Measurements from ENCODE around the gene LOXHD1. TPM values are rescaled to one million over a fixed set of nuclear protein-coding genes. Genes with fewer than 3 reads are reported as not detected.

LOXHD1 gene
- total RNA-seq, 4 donors from 2014 or later, result 0.41 TPM; not detected in 3

GRCh38 chr18:46477425-46478011 lies 179.5 kb downstream of the LOXHD1 start:
- intact Hi-C loops (cut with DNase I; ENCODE audit: low total_unique reads) (no loop called here), in situ Hi-C loops (cut with MboI; ENCODE audit: low sequenced_read_pairs in 4 of 4) (loop anchor here (25.0 kb wide), 2 partner anchors 90 to 190 kb away; no protein-coding TSS in a partner anchor)

DNA sequence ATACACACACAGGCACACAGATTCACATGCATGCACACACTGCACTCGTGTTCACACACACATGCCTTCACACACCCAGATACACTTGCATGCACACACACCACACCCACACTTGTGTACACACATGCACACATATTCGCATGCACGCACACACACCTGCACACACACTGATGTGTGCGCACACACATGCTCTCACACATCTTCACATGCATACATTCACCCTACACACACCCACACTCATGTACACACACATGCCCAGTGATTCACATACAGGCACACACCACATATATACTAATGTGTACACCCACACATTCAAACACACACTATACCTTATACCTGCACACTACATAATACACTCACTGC lies 181.6 kb downstream of the LOXHD1 start:
- H3K27me3 ChIP-seq, result no peaks in the 10 kb centered on the region
- in situ Hi-C loops (cut with MboI; ENCODE audit: low sequenced_read_pairs in 4 of 4), result loop anchor here (25.0 kb wide), 2 partner anchors 88 to 188 kb away; no protein-coding TSS in a partner anchor
- intact Hi-C loops (cut with DNase I; ENCODE audit: low total_unique reads), result no loop called here
- H3K9me3 ChIP-seq, result no peaks in the 10 kb centered on the region
- no peaks in the 10 kb centered on the region for H3K36me3 ChIP-seq
- H3K4me3 ChIP-seq, result no peak overlapping the region
- ATAC-seq (no peak), DNase-seq (no peak)
- no peak overlapping the region for H3K27ac ChIP-seq
- TF ChIP-seq CTCF (IDR thresholded peaks at IDR 0.05 in 4 of 5, conservative IDR thresholded peaks at IDR 0.05 in 1 of 5) (no peak), POLR2A (IDR thresholded peaks at IDR 0.05) (no peak)
- H3K4me1 ChIP-seq, result peaks cover 12 to 14% of the 10 kb centered on the region in 2 donors

More at GRCh38 chr18:46477425-46478011, 179.5 kb downstream of the LOXHD1 start:
- Histone ChIP-seq H3K27ac (no peak overlapping the region), H3K27me3 (no peaks in the 10 kb centered on the region), H3K36me3 (no peaks in the 10 kb centered on the region), H3K4me3 (no peak overlapping the region), H3K9me3 (no peaks in the 10 kb centered on the region), H3K4me1 (peaks cover 12 to 14% of the 10 kb centered on the region in 2 donors)
- ATAC-seq (no peak), DNase-seq (no peak)
- no peak for TF ChIP-seq CTCF (IDR thresholded peaks at IDR 0.05 in 4 of 5, conservative IDR thresholded peaks at IDR 0.05 in 1 of 5)
- TF ChIP-seq POLR2A (IDR thresholded peaks at IDR 0.05), result no peak

DNA sequence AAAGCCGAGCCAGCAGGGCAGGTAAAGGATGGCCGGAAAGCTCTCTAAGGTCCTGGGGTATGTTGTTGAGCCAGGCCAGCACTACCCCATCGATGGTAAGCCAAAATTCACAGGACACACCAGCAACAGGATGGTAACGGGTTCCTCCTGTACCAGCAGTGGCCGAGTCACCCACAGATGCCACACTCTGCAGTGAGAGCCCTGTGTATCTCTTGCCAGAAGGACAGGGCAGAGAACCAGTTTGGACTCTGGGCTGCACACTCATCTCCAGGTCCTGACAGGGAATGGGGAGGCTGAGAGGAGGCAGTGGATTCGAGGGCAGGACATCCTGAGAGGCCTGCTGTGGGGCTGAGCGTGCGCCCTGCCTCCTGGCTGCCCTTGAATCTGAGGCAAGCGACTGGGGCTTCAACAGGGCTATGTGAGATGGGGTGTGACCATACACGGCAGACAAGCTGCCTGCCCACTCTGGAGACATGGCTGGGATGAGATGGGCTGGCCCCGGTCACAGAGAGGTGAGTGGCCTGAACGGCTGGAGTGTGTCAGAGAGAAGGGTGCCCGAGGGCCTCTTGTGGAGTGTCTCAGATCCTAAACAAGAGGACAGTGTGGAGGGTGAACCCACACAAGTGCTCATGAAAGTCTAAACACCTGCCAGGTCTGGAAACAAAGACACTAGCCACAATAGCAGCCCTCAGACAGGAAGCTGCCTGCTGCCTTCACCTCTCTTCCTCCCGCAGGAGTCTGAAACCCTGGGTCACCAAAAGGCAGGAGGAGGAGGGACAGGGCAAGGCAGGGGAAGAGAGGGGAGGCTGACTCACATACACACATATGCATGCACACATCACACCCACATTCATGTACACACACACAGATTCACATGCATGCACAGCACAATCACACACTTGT lies 182.3 kb downstream of the LOXHD1 start:
- peak in 1 of 2 donors; percentile 21 for ATAC-seq
- Histone ChIP-seq H3K27me3 (no peaks in the 10 kb centered on the region), H3K36me3 (no peaks in the 10 kb centered on the region), H3K4me1 (peaks cover 12 to 14% of the 10 kb centered on the region in 2 donors), H3K4me3 (no peak overlapping the region), H3K27ac (no peak overlapping the region), H3K9me3 (no peaks in the 10 kb centered on the region)
- DNase-seq, result no peak
- intact Hi-C loops (cut with DNase I; ENCODE audit: low total_unique reads), result no loop called here
- in situ Hi-C loops (cut with MboI; ENCODE audit: low sequenced_read_pairs in 4 of 4), result loop anchor here (25.0 kb wide), 2 partner anchors 87 to 187 kb away; no protein-coding TSS in a partner anchor
- no peak for TF ChIP-seq CTCF (IDR thresholded peaks at IDR 0.05 in 4 of 5, conservative IDR thresholded peaks at IDR 0.05 in 1 of 5)
- TF ChIP-seq POLR2A (IDR thresholded peaks at IDR 0.05), result no peak

- Histone ChIP-seq H3K27me3 (no peaks in the 10 kb centered on the region), H3K9me3 (no peaks in the 10 kb centered on the region), H3K36me3 (no peaks in the 10 kb centered on the region), H3K4me3 (no peak overlapping the region), H3K27ac (no peak overlapping the region), H3K4me1 (peaks cover 12 to 23% of the 10 kb centered on the region in 2 donors)
- DNase-seq (no peak), ATAC-seq (no peak)
- no peak for TF ChIP-seq POLR2A (IDR thresholded peaks at IDR 0.05)
- no peak for TF ChIP-seq CTCF (IDR thresholded peaks at IDR 0.05 in 4 of 5, conservative IDR thresholded peaks at IDR 0.05 in 1 of 5)
- in situ Hi-C loops (cut with MboI; ENCODE audit: low sequenced_read_pairs in 4 of 4), result no loop called here
- intact Hi-C loops (cut with DNase I; ENCODE audit: low total_unique reads), result no loop called here
These were observed 185.1 kb downstream of the LOXHD1 start for GRCh38 chr18:46471809-46472498.

All from gastrocnemius medialis (tissue), 4 donors.